Muscle of arm (tissue), 12 donors: Measurements from ENCODE around the gene PARP12. TPM values are rescaled to one million over a fixed set of nuclear protein-coding genes. Genes with fewer than 3 reads are reported as not detected.

Source experiments
- DNase-seq: peaks from one replicate; pipeline ENCODE4 v3.0.0-alpha.2; 2013
- polyA plus RNA-seq, 12 donors: library from polyadenylated mRNA; unstranded; fragments of 120-200 nt; gene quantifications; one replicate each; pipeline ENCODE4 v1.2.1, GENCODE V29; 2013; ENCODE audit not compliant: insufficient read length in 12 of 12

The PARP12 gene
- polyA plus RNA-seq, 12 donors, result 6.8 to 19.8 (median 11.5) TPM; not detected in 1

DNA sequence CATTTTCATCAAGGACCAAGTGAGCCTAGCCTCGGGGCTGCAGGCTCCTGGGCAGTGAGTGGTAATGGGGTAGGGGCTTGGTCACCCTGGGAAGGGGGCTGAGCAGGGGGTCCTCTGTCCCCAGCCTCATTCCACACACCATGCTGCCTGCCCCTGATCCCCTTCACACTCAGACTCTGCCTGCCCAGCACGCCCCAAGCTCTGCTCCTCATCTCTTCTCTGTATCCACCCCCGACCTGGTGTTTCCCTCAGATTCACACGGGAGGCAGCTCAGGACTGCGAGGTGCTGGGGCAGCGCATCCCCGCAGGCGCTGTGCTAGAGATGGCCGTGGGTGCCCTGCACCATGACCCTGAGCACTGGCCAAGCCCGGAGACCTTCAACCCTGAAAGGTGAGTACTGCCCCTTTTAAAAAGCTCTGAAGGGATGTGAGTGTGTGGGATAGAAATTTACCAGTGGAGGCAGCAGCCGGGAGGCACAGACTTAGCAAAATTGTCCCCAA, 47.2 kb downstream of the PARP12 start:
- DNase-seq, result no peak

DNA sequence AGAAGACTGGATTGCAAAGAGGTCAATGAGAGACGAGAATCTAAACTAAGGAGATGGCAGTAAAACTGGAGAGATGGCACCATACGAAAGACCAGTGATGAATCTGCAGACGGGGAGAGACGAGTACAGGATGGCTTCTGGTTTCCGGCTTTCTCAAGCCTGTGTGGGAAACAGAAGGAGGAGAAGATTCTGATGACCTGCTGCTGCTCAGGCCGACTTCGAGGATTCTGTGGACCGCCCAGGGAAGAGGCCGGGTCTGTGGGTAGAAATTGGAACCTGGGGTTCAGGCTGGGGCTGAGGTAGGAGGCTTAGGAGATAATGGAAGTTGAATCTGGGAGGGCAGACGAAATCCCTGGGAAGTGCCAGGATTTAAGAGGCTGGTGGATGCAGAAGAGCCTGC, 48.6 kb downstream of the PARP12 start:
- no peak for DNase-seq

DNA sequence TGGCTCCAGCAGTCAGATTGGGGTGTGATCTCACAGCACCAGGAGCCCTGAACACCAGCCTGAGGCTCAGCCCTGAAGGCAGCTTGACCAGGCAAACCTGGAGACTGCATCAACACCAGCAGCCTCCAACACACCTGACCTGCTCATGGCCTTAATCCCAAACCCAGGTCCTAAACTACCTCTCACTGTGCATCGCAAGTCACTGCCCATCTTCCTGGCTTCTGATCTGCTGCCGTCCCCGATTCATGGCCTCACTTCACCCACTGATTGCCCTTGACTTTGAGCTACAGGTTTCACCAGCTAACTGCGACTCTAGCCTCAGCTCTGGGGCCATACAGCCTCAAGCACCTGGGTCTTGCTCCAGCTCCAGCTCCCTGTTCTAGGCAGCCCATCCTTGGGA, 49.1 kb downstream of the PARP12 start:
- DNase-seq, result no peak

DNA sequence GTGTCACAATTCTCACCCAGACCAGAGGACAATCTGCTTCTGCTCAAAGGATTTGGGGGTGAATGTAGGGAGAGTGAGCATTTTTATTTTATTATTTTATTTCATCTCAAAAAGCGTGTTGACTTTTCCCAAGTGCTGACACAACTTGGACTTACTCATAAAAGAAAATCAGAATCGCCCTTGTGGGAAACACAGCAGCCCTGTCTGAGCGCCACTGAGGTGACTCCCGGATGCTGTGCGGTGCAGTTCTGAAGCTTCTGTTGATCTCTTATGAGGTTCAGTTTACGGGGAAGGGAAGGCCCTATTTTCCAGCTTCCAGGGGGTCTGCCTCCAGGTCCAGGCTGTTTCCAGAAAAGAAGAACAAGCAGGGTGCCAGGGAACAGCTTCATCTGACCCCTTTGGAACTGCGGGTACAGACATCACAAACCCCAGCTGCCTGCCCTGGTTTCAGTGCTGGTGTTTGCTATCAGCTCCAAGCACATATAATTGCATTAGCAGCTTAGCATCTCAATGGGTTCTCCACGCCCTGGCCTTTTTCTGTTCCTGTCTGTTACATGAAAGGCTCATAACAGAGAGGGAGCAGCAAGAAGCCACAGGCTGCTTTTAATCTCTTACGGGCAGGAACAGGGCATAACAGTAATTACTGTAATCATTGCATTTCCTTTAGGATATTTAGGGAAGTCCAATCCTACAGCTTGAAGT, 52.4 kb downstream of the PARP12 start:
- no peak for DNase-seq

DNA sequence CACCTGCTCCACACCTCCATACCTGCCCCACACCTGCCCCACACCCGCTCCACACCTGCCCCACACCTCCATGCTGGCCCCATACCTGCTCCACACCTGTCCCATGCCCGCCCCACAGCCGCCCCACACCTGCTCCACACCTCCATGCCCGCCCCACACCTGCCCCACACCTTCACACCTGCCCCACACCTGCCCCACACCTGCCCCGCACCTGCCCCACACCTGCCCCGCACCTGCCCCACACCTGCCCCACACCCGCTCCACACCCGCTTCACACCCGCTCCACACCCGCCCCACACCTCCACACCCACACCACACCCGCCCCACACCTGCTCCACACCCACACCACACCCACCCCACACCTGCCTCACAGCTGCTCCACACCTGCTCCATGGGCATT, 53.0 kb downstream of the PARP12 start:
- DNase-seq, result no peak

DNA sequence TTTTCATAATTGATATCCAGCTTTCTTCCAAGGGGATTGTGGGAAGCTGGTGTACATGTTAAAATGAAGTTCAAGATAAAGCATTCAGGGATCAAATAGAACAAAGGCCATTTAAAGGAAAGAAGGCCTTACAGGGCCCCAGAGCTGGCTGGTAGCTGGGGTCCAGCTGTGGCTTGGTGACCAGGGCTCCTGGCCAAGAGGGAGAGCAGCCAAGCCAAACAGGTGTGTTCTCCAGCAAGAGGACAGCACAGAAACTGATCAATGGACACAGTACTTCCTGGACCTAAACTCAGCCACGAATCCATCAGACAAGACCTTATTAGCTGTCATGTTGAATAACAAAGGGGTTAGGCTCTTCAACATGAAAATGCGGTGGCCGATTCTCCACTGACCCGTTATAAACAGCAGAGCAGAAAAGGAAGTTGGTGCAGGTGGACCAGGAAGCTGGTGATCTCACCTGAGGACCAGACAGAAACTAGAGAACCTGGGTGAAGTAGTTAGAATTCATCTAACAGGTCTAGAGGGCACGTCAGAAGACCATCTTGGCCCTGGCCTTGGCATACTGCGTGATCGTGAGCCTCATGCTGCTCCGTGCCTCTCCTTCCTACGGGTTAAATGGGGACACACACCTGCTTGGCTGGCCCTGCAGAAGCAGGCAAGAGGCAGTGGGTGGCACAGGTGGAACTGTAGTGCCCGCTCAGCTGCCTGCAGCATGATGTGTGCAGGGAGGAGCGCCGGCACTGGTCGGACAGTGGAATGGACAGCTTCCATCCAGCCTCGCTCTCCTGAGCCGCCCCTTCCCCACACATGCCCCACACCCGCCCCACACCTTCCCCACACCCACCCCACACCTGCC, 53.8 kb downstream of the PARP12 start:
- DNase-seq, result no peak

DNA sequence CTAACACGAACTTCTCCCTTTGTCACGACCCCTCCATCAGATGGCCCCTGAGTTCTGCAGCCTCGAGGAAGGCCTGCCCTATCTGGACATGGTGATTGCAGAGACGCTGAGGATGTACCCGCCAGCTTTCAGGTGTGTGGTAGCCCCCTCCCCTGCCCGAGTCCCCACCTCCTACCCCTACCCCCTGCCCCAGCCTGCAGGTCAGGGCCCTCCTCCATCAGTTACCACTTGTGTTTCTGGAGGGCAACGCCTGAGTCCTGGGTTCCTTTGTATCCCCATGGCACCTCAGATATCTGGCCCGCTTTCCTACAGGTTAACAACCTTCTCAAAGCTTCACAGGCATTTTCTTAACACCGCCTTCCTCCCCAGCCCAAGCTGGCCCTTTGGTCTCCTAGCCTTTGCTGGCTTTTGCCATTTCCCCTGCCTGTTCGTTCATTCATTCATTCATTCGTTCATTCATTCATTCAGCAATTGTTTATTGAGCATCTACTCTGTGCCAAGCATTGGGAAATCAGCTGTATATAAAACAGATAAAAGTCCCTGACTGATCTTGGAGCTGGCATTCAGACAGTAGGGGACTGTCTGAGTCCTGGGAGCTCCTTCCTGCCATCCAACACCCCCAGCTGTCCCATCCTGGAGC, 55.6 kb downstream of the PARP12 start:
- no peak for DNase-seq

DNA sequence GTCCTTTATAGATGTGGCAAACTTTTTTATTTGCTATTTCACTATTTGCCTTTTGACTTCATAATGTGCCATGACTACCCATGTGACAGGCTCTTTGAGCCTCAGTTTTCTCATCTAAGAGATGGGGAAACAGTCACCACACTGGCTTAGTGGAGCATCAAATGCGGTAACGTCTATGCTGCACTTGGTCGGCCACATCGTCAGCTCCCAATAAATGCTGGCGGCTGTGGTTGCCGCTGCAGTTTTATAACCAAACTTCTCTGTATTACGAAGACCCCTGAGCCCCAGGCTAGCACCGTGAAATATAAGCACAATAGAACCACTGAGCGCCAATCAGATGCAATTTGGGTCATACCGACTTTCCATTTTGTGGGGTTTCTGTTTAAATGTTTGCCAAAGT, 56.2 kb downstream of the PARP12 start:
- DNase-seq, result no peak

DNA sequence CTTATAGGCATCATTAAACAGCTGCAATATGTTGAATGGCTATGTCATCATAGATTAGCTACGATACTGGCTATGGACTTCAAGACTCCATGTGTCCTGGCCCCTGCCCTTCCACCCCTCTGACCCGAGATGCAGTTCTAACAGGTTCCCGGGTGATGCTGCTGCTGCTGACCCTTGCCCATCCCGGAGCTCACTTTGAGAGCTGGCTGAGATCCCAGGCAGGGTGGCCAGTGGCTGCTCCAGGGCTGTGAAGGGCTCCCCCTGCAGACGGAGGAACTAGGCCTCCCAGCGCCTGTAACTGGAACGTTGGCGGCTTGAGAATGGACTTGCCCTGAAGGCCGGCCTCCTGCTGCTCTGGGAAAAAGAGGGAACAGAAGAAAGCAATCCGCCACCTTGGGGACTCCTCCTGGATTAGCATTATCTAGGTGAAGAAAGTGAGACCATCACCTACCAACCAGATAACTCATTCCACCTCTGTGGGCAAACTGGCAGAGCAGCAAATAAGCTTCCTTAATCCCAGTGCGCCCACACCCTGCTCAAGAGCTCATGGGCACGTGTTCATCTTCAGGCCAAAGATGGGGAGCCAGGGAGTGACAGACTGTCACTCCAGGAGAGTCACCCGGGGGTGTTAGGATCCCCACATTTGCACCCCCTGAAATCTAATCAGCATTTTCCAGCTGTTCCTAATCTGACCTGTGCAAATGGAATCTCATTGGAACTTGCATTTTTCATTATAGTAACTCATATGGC, 56.8 kb downstream of the PARP12 start:
- DNase-seq, result no peak

DNA sequence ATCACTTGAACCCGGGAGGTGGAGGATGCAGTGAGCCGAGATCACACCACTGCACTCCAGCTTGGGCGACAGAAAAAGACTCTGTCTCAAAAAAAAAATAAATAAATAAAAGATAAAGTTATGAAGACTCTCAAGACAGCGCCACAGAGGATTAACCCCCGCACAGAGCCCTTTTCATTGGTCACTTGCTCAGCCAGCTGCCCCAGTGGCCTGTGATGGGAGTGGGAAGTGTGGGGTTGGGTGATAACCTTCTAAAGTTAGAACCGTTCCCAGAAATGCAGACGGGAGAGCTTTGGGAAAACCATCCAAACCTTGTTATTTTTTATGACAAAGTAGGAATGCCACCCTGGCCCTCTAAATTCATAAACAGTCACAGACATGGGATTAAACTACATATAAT, 57.4 kb downstream of the PARP12 start:
- no peak for DNase-seq

DNA sequence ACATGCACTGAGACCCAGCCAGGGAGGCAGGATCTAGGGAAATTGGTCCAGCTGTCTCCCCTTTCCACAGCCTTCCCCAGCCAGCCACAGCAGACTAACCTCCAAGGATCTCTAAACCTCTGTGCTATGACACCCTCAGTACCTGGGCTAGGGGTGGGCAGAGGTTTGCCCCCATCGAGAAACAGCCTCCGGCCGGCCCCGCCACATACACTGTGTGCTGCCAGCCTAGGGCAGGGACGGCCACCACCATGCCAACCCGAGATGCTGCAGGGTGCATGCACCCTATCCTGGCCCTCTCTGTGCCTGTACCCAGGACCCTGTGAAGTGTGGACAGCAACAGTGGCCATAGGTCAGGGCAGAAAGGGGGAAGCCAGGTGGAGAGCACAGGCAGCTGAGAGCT, 58.1 kb downstream of the PARP12 start:
- DNase-seq, result no peak

DNA sequence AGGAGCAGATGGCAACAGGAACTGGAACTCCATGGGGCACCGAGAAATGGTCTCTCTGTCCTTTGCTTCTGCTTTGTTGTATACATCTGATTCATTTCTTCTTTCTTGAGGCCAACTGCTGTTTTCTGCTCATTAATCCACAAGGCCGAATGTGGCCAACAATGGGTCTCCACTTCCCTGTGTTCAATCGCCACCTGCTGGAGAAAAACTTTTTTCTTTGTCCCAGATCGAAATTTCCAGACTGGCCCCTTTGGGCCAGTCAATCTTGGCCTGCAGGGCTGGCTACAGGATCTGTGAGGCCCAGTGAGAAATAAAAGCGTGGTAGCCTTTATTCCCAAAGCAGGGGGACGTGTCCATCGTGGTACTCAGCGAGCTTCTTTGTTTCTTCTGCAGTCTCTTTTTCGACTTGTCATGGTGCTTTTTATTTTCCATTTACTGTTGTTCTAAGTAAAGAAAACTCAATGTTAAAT, 58.8 kb downstream of the PARP12 start:
- DNase-seq, result peak; percentile 29

DNA sequence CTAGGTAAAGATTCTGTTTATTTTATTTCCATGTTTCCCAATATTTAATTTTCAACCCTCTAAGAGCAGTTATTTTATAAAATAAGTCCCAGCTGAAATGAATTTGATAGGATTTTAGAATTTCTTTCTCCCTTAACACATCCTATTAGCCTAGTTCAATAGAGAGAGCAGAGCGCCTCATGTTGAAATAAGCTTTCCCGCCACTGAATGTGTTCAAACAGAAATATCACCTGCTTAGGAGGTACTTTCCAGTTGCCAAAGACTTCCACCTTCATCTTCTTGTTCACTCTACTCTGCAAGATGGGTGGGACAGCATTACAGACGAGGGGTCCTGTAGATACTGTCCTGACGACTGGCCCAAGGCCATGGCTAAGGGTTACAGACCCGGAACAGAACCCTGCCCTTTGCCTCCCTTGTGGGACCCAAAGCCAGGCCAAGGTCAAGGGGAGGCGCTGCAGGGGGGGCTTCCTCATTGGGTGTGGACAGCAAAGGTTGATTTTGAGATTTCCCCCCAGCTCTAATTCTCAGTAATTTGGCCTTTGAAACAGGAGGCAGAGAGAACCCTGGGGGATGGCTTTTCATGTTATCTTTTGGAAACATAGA, 62.0 kb downstream of the PARP12 start:
- DNase-seq, result no peak

DNA sequence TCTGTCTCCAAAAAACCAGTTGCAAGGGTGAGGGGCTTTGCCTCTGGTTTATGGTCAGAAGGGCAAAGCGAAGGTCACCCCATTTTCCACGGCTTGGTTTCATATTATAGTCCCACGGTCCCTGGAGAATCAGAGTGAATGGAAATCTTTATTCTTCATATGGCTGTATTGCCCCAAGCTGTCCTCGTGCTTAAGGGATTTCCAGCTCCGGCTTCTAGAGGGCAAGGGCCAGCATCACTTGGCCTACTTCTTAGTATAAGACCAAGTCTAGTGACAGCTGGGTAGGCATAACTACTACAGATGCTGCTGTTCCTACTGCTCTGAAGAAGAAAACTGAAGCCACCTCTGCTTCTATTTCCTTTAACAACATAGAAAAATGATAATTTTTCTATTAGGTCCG, 63.2 kb downstream of the PARP12 start:
- DNase-seq, result no peak

DNA sequence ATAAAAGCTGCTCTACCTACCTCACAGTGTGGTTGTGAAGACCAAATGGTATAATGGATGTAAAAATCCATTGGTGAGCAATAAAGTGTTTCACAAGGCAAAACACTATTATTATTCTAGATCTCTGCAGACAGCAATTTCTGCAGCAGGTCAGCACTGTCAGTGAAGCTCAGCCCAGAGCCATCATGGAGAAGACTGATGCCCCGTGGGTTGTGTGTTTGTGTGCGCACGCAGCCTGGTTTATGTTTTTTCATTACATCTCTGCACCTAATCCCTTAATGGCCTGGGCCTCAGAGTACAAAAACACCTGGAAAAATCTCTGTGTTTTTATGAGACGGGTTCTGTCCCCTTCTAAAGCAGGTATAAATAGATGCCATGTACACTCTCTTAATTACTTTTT, 64.2 kb downstream of the PARP12 start:
- DNase-seq, result no peak

DNA sequence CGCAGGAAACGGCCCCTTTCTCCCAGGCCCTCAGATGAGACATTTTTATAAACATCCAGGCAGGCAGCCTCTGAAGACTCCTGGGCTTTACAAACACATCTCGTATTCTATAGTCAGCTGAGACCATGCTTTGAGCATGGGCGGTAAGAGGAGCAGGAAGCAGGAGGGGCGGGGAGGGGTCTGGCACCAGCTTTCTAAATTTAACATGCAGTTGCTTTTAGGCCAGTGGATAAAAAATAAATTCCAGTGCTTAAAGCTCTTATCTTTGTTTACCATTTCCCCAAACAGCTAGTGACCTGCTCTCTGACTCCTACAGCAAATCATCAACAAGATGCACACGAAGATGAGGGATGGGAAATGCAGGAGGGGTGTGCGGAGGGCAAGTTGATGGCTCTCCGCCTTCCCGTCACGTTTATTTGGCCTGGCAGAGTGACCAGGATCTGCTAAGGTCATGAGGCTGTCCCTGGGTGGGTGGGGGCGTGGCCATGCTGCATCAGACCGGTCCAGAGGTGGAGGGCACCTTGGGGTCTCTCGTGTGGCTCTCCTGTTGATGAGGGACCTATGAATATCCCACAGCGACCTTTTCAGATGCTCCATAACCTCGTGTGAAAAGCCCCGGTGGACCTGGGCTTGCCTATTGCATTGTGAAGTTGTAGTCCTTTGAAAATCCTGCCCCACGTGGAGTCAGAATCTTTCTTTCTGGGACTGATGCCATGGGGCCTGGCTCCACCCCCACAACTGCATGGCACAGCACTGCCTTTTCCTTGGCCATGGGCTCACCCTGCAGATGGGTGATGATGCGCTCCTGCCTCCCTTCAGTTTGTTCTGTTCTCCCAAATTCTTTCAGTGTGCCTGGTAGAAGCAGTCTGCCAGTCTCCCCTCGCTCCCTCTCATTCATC, 67.5 kb downstream of the PARP12 start:
- peak; percentile 13 for DNase-seq

DNA sequence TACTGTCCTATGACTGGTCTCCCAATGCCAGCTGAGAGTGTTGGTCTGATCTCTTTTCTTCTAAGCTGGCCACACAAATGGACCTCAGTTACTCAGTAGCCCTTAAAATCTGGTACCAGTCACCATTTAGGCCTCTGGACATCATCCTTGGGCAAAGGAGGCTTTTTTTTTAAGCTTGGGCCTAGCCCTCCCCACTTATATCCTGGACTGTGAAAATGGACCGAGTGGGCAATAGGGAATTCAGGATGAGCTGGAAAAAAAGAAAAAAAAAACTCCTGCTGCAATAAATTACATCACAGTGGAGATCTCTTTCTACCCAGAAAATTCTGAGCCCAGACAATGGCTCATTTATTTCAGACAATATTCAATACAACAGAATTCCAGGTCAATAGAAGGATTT, 68.4 kb downstream of the PARP12 start:
- no peak for DNase-seq

DNA sequence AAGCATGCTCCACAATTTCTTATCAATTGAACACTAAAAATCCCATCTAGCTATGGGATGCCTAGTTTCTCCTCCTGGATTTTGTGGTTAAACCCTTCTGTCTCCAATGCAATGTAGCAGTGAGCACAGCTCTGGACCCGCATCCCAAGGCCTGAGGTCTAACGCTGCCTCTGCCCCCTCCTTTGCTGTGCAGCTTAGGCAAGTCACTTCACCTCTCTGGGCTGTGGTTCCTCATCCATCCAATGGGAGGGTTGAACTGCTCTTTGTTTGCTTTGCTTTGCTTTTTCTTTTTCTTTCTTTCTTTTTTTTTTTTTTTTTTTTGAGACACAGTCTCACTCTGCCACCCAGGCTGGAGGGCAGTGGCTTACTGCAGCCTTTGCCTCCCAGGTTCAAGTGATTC, 69.2 kb downstream of the PARP12 start:
- DNase-seq, result no peak

DNA sequence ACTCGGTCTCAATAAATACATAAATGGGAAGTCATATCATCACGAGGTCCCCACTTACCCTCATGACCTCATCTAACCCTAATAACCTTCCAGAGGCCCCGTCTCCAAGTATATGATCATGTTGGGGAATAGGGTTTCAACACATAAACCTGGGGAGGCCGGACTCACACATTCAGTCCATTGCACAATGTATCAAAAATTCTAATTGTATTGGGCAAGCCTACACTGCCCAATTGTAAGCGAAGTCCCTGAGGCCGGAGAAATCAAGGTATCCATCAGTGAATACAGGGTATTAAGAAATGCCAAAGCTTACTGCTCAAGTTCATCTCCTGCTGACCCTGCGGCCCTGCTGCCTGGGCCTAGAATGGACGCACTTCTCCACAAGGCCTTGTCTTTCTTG, 69.6 kb downstream of the PARP12 start:
- no peak for DNase-seq

DNA sequence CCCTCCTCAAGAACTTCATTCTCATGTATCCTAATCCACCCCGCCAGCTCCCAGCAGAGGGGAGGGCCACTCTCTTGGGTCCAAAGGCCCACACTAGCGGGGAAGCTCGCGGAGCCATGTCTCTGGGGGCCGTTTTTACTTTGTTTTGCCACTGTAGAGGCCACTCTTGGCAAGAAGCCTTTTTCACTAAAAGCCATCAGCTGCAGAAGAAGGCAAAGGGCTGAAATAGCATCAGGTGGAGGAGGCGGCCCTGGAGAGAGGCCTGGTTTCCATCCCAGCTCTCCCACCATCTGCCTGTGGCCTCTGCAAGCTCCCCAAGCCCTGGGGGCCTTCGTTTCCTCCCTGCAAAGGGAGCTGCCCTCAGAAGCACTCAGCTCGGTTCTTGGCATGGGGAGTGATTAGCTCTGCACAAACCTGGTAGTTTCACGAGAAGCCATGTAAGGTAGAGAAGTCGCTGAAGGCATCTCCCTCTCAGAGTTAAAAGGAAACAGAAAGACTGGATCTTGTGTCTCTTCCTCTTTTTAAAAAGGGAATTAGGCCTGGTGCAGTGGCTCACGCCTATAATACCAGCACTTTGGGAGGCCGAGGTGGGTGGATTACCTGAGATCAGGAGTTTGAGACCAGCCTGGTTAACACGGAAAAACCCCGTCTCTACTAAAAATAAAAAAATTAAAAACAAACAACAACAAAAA, 70.3 kb downstream of the PARP12 start:
- no peak for DNase-seq
